ENCODE measurements around the gene RDX.

RDX gene

DNA sequence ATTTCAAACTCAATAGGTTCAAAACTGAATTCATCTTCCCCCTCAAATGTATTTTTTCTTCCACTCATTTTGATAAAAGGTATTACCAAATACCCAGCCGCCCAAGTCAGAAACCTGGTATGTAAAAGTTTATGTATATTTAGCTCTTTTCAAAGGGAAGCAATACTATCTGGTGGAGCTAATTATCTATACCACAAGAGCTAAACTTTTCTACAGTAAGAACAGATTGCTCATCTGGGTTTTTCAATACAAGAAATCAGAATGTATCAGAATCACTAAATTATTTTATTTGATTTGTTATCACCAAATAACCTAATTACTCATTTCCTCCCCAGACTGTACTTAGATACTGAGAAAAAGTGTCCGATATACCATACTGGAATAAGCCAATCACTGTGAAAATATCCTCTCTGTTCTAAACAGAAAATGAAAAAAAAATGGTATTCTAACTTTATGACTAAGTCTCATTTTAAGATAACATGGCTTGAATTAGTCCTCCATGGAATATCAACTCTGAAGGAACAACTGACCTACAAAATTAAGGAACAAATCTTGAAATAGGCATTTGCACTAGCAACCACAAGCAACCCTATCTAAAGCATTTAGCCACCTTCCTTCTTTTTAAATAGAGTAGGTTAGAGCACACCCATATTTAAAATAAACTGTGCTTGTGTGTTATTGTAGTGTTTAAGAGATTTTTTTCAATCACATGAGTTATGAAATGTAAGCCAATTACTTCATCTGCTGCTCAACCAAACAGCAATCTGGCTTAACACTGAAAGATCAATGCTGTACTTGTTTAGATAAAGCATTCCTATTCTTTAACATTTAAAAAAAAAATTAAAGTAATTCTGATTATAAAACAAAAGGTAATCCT is 35.0 kb downstream of the RDX start:
- H3K4me1 ChIP-seq (ENCODE audit: insufficient read depth, low read length): no peaks in the 10 kb centered on the region
- H3K4me3 ChIP-seq (ENCODE audit: low read depth in 1 of 2, low read length in 2 of 2): no peak overlapping the region
- no peaks in the 10 kb centered on the region for H3K9me3 ChIP-seq (ENCODE audit: insufficient read depth, low read length, severe bottlenecking)
- TF ChIP-seq EZH2 (IDR thresholded peaks at IDR 0.05; ENCODE audit: borderline replicate concordance, low read depth, low read length, severe bottlenecking): no peak
- no peak for TF ChIP-seq CTCF (IDR thresholded peaks at IDR 0.05; ENCODE audit: borderline replicate concordance, extremely low read depth, low read length, poor library complexity, severe bottlenecking)
- H3K36me3 ChIP-seq (ENCODE audit: insufficient read depth, low read length): no peaks in the 10 kb centered on the region
- no peak overlapping the region for H3K9ac ChIP-seq (ENCODE audit: low read depth, low read length)
- H4K20me1 ChIP-seq (ENCODE audit: insufficient read depth, low read length): no peaks in the 10 kb centered on the region
- no peaks in the 10 kb centered on the region for H3K79me2 ChIP-seq (ENCODE audit: insufficient read depth, low read length)
- no peak overlapping the region for H3K27ac ChIP-seq (ENCODE audit: low read length)
- ATAC-seq (ENCODE audit: insufficient read depth, low read depth): no peak
- H3K27me3 ChIP-seq (ENCODE audit: insufficient read depth, low read length, poor library complexity): no peaks in the 10 kb centered on the region
- H2AFZ ChIP-seq (ENCODE audit: low read depth, low read length): no peak overlapping the region
- DNase-seq: no peak
- H3K4me2 ChIP-seq (ENCODE audit: insufficient read depth, low read length): no peak overlapping the region

- no peak for DNase-seq
- H3K27me3 ChIP-seq (ENCODE audit: insufficient read depth, low read length, poor library complexity): no peaks in the 10 kb centered on the region
- H3K79me2 ChIP-seq (ENCODE audit: insufficient read depth, low read length): no peaks in the 10 kb centered on the region
- no peaks in the 10 kb centered on the region for H3K9me3 ChIP-seq (ENCODE audit: insufficient read depth, low read length, severe bottlenecking)
- H3K4me3 ChIP-seq (ENCODE audit: low read depth in 1 of 2, low read length in 2 of 2): no peak overlapping the region
- H2AFZ ChIP-seq (ENCODE audit: low read depth, low read length): no peak overlapping the region
- no peak for ATAC-seq (ENCODE audit: insufficient read depth, low read depth)
- no peak for TF ChIP-seq CTCF (IDR thresholded peaks at IDR 0.05; ENCODE audit: borderline replicate concordance, extremely low read depth, low read length, poor library complexity, severe bottlenecking)
- H3K4me1 ChIP-seq (ENCODE audit: insufficient read depth, low read length): no peaks in the 10 kb centered on the region
- H3K27ac ChIP-seq (ENCODE audit: low read length): no peak overlapping the region
- no peak overlapping the region for H3K4me2 ChIP-seq (ENCODE audit: insufficient read depth, low read length)
- no peaks in the 10 kb centered on the region for H4K20me1 ChIP-seq (ENCODE audit: insufficient read depth, low read length)
- no peak overlapping the region for H3K9ac ChIP-seq (ENCODE audit: low read depth, low read length)
- H3K36me3 ChIP-seq (ENCODE audit: insufficient read depth, low read length): no peaks in the 10 kb centered on the region
Observed at GRCh38 chr11:110253525-110253924, 42.9 kb downstream of the RDX start.

GRCh38 chr11:110251836-110252235 is 44.6 kb downstream of the RDX start:
- DNase-seq: no peak
- Histone ChIP-seq H4K20me1 (ENCODE audit: insufficient read depth, low read length) (no peaks in the 10 kb centered on the region), H3K27me3 (ENCODE audit: insufficient read depth, low read length, poor library complexity) (no peaks in the 10 kb centered on the region), H3K4me3 (ENCODE audit: low read depth in 1 of 2, low read length in 2 of 2) (no peak overlapping the region), H3K27ac (ENCODE audit: low read length) (no peak overlapping the region), H3K36me3 (ENCODE audit: insufficient read depth, low read length) (no peaks in the 10 kb centered on the region), H2AFZ (ENCODE audit: low read depth, low read length) (no peak overlapping the region), H3K9me3 (ENCODE audit: insufficient read depth, low read length, severe bottlenecking) (no peaks in the 10 kb centered on the region), H3K4me2 (ENCODE audit: insufficient read depth, low read length) (no peak overlapping the region), H3K79me2 (ENCODE audit: insufficient read depth, low read length) (no peaks in the 10 kb centered on the region), H3K9ac (ENCODE audit: low read depth, low read length) (no peak overlapping the region), H3K4me1 (ENCODE audit: insufficient read depth, low read length) (no peaks in the 10 kb centered on the region)
- no peak for ATAC-seq (ENCODE audit: insufficient read depth, low read depth)
- TF ChIP-seq CTCF (IDR thresholded peaks at IDR 0.05; ENCODE audit: borderline replicate concordance, extremely low read depth, low read length, poor library complexity, severe bottlenecking): no peak

All from DND-41 (cell line).